Endothelial cell of umbilical vein (primary cell): ENCODE measurements around the gene RHOV. TPM values are rescaled to one million over a fixed set of nuclear protein-coding genes. Genes with fewer than 3 reads are reported as not detected.

Experiments
- BruUV-seq: library from RNA; stranded (reverse); fragments of 400-500 nt; replicated peaks from 2 replicates; lab custom pipeline; 2021; lab: Mats Ljungman, UMichigan
- CTCF ChIA-PET: fragments of 300-600, 350-600 bp; sonication (Branson Sonifier 250); formaldehyde crosslinking; loops from one replicate; lab custom pipeline; 2021; ENCODE audit warnings: antibody characterized with exemption, inconsistent platforms; lab: Charles Lee
- POLR2A ChIA-PET: fragments of 300-600, 350-600 bp; sonication (Branson Sonifier 250); formaldehyde crosslinking; loops from one replicate; lab custom pipeline; 2021; ENCODE audit warnings: antibody characterized with exemption, inconsistent platforms; lab: Charles Lee
- DNase-seq: peaks from one replicate; pipeline ENCODE4 v3.0.0-alpha.2; 2011; ENCODE audit warnings: low read depth, low spot score
- FAIRE-seq: peaks from 2 replicates; lab custom pipeline; 2011; peaks lifted over from hg19 to GRCh38; lab: Jason Lieb, UNC
- H2AFZ ChIP-seq: 2 replicates; pipeline ENCODE4 v1.6.0; 2012; ENCODE audit warnings: low read depth, low read length, control low read depth, inconsistent platforms
- H3K27ac ChIP-seq: 2 replicates; pipeline ENCODE4 v1.5.1; 2011; ENCODE audit warnings: low read depth, mild to moderate bottlenecking, control low read depth, low read length, moderate library complexity; ENCODE audit not compliant: insufficient read depth
- H3K27me3 ChIP-seq, 2 experiments: 2 replicates each; pipeline versions ENCODE4 v1.6.0 to v1.6.1; 2011; ENCODE audit warnings: low read length in 2 of 2, mixed read lengths in 1 of 2; ENCODE audit not compliant: control insufficient read depth in 2 of 2, insufficient read depth in 2 of 2
- H3K36me3 ChIP-seq, 2 experiments: 2 replicates in 1 of 2; 3 replicates in 1 of 2; pipeline ENCODE4 v1.5.1; 2011; ENCODE audit warnings: low read length in 2 of 2, mild to moderate bottlenecking in 1 of 2, moderate library complexity in 1 of 2; ENCODE audit not compliant: control insufficient read depth in 2 of 2, insufficient read depth in 2 of 2; ENCODE audit errors: extremely low read depth in 1 of 2
- H3K4me1 ChIP-seq: 3 replicates; pipeline ENCODE4 v1.5.1; 2011; ENCODE audit warnings: mild to moderate bottlenecking, low read length; ENCODE audit not compliant: control insufficient read depth, insufficient read depth; ENCODE audit errors: extremely low read depth
- H3K4me2 ChIP-seq: 2 replicates; pipeline ENCODE4 v1.6.1; 2011; ENCODE audit warnings: low read length, control low read depth, mixed read lengths; ENCODE audit not compliant: insufficient read depth
- H3K4me3 ChIP-seq, 3 experiments: fragments of 200-600 bp in 1 of 3; sonication (generic), shearing (Covaris generic) in 1 of 3; replicated peaks in 1 of 3; 2 replicates each; pipeline ENCODE4 v1.5.1; 2011 to 2016; ENCODE audit warnings: control low read depth in 3 of 3, low read length in 3 of 3, mild to moderate bottlenecking in 2 of 3, inconsistent platforms in 1 of 3, low read depth in 1 of 3, moderate library complexity in 1 of 3; ENCODE audit not compliant: insufficient read depth in 1 of 3
- H3K79me2 ChIP-seq: 2 replicates; pipeline ENCODE4 v1.6.0; 2012; ENCODE audit warnings: low read length, inconsistent platforms; ENCODE audit not compliant: control insufficient read depth, insufficient read depth
- H3K9ac ChIP-seq: replicated peaks from 2 replicates; pipeline ENCODE3; 2011; ENCODE audit warnings: low read length, control low read depth; ENCODE audit not compliant: insufficient read depth; ENCODE audit errors: extremely low read depth
- H3K9me1 ChIP-seq: replicated peaks from 3 replicates; pipeline ENCODE4 v1.6.0; 2011; ENCODE audit warnings: mild to moderate bottlenecking, low read length; ENCODE audit not compliant: control insufficient read depth, insufficient read depth; ENCODE audit errors: extremely low read depth
- H3K9me3 ChIP-seq: replicated peaks from 2 replicates; pipeline ENCODE4 v1.5.1; 2012; ENCODE audit warnings: low read length, inconsistent platforms; ENCODE audit not compliant: control insufficient read depth, insufficient read depth
- H4K20me1 ChIP-seq: replicated peaks from 2 replicates; pipeline ENCODE3; 2011; ENCODE audit warnings: mild to moderate bottlenecking, low read length; ENCODE audit not compliant: control insufficient read depth, insufficient read depth; ENCODE audit errors: extremely low read depth
- CTCF ChIP-seq, 2 donors: IDR thresholded peaks; 1 replicate in 1 of 2; 2 replicates in 1 of 2; pipeline ENCODE4 v1.5.1; 2011; ENCODE audit warnings: low read length in 2 of 2, mild to moderate bottlenecking in 2 of 2, moderate library complexity in 2 of 2, control low read depth in 1 of 2, inconsistent platforms in 1 of 2, low read depth in 1 of 2; ENCODE audit not compliant: insufficient read depth in 1 of 2; ENCODE audit errors: extremely low read depth in 1 of 2
- EZH2 ChIP-seq: IDR thresholded peaks from 2 replicates; pipeline ENCODE4 v1.6.1; 2012; ENCODE audit warnings: borderline replicate concordance, low read depth, mild to moderate bottlenecking, moderate library complexity, low read length, inconsistent platforms; ENCODE audit not compliant: severe bottlenecking
- FOS ChIP-seq: IDR thresholded peaks from 2 replicates; pipeline ENCODE4 v1.6.1; 2011; ENCODE audit warnings: mild to moderate bottlenecking, low read length, moderate library complexity, borderline replicate concordance; ENCODE audit not compliant: insufficient read depth
- GATA2 ChIP-seq: IDR thresholded peaks from 2 replicates; pipeline ENCODE4 v1.7.0; 2011; ENCODE audit warnings: low read depth, mild to moderate bottlenecking, moderate library complexity, mixed read lengths, low read length; ENCODE audit not compliant: insufficient read length, insufficient read depth
- JUN ChIP-seq: IDR thresholded peaks from 2 replicates; pipeline ENCODE4 v1.6.1; 2011; ENCODE audit warnings: borderline replicate concordance, low read depth; ENCODE audit not compliant: insufficient read length, insufficient read depth
- MYC ChIP-seq: IDR thresholded peaks from one replicate; pipeline ENCODE4 v1.6.1; 2011; ENCODE audit warnings: mild to moderate bottlenecking, low read depth, low read length
- POLR2A ChIP-seq: IDR thresholded peaks from 2 replicates; pipeline ENCODE4 v1.6.1; 2012; ENCODE audit warnings: low read depth, mild to moderate bottlenecking, control low read depth, low read length
- POLR2AphosphoS5 ChIP-seq: IDR thresholded peaks from 2 replicates; pipeline ENCODE4 v1.6.1; 2012; ENCODE audit warnings: low read depth, mild to moderate bottlenecking, control low read depth, low read length, moderate library complexity; ENCODE audit not compliant: insufficient read depth
- dilution Hi-C: fragments of 300-500 bp; cut with MboI; formaldehyde crosslinking; loops from one replicate; pipeline ENCODE4 v1.15.0; 2019; ENCODE audit warnings: low sequenced_read_pairs; ENCODE audit not compliant: extremely low pct_ligation_motif_present
- intact Hi-C: fragments of 100-400 bp; cut with micrococcal nuclease; formaldehyde crosslinking; loops from one replicate; pipeline ENCODE4 v1.10.0; 2022
- polyA plus RNA-seq, 4 experiments: library from polyadenylated mRNA; depleted of rRNA in 3 of 4; stranded (reverse) in 3 of 4; unstranded in 1 of 4; fragments of >200 nt; gene quantifications; 2 replicates each; pipeline versions ENCODE4 v1.2.1 to v1.2.3, GENCODE V29; 2011 to 2012; ENCODE audit warnings: missing spikeins in 1 of 4
- total RNA-seq: library from RNA; stranded (reverse); gene quantifications from 2 replicates; pipeline ENCODE4 v1.2.3, GENCODE V29; 2021
- TF ChIP-seq, protein P1 (sequence below): IDR thresholded peaks from 2 replicates; pipeline ENCODE4 v1.6.1; 2011; ENCODE audit not compliant: insufficient read depth, insufficient read length

The RHOV gene
- total and polyA plus RNA-seq, 2 donors (not counting 3 experiments of a cell fraction or from before 2014, with no cell fraction given): 0.15 to 0.20 TPM

- no peak overlapping the region for H3K27ac ChIP-seq
- DNase-seq (no peak), FAIRE-seq (no peak)
- H3K27me3 ChIP-seq: no peaks in the 10 kb centered on the region
- no peak for TF ChIP-seq GATA2
- no peak for TF ChIP-seq EZH2
- TF ChIP-seq FOS: no peak
- no peak for TF ChIP-seq POLR2AphosphoS5
- no peak for TF ChIP-seq JUN
- TF ChIP-seq, protein P1, sequence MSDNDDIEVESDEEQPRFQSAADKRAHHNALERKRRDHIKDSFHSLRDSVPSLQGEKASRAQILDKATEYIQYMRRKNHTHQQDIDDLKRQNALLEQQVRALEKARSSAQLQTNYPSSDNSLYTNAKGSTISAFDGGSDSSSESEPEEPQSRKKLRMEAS: no peak
- TF ChIP-seq MYC: no peak
- no peak for TF ChIP-seq POLR2A
- TF ChIP-seq CTCF (IDR thresholded peaks at IDR 0.05; ENCODE audit: extremely low read depth in 1 of 2, insufficient read depth in 1 of 2, low read depth in 1 of 2, low read length in 2 of 2): no peak
- no peak overlapping the region for H3K4me3 ChIP-seq
- H3K9ac ChIP-seq: no peak overlapping the region
- ChIA-PET POLR2A (no interaction called here), CTCF (interaction anchor here (0.6 to 11.3 kb wide), 2 partner anchors 15 to 417 kb away, joined by 3 to 260 read pairs; partner anchors contain the start of gene DLL4)
- H3K9me1 ChIP-seq: no peaks in the 10 kb centered on the region
- intact Hi-C loops: no loop called here
- no peak overlapping the region for H3K4me2 ChIP-seq
- BruUV-seq: no TSS peak
- no peaks in the 10 kb centered on the region for H3K9me3 ChIP-seq
- H3K79me2 ChIP-seq: no peaks in the 10 kb centered on the region
- dilution Hi-C loops: no loop called here
- peaks cover 27% of the 10 kb centered on the region for H3K4me1 ChIP-seq
- no peaks in the 10 kb centered on the region for H4K20me1 ChIP-seq
- no peak overlapping the region for H2AFZ ChIP-seq
- no peaks in the 10 kb centered on the region for H3K36me3 ChIP-seq
These were observed 38.4 kb upstream of the RHOV start for GRCh38 chr15:40912478-40912877.
